ENCODE measurements around the gene ZNF865.

DNA sequence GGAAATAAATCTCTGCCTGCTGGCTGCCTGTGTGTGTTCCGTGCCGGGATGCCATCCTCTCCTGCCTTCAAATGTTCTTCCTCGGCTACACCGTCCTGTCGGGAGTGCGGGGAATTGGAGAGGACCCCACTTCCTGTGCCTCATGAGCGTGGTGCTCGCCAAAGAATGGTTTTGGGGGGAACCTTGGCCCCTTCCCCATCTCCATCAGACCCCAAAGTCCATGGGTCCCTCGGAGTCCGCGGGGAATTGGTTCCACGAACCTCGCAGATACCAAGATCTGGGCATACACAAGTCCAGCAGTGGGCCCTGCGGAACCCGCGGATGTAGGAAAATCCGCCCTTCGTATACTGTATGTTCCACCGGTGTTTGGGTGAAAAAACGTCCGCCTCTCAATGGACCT is 2.3 kb upstream of the ZNF865 start:
- TF ChIP-seq POLR2A (IDR thresholded peaks at IDR 0.05; ENCODE audit: borderline replicate concordance, extremely low read depth, insufficient read depth, insufficient read length) (no peak), POLR2AphosphoS5 (IDR thresholded peaks at IDR 0.05; ENCODE audit: low read depth, low read length) (no peak), EGR1 (IDR thresholded peaks at IDR 0.05; ENCODE audit: low read depth) (no peak), EZH2 (IDR thresholded peaks at IDR 0.05) (no peak), EZH2phosphoT487 (IDR thresholded peaks at IDR 0.05; ENCODE audit: borderline replicate concordance) (no peak), JUND (IDR thresholded peaks at IDR 0.05) (no peak), CEBPB (IDR thresholded peaks at IDR 0.05; ENCODE audit: low read depth) (no peak)
- TF ChIP-seq, protein P1, sequence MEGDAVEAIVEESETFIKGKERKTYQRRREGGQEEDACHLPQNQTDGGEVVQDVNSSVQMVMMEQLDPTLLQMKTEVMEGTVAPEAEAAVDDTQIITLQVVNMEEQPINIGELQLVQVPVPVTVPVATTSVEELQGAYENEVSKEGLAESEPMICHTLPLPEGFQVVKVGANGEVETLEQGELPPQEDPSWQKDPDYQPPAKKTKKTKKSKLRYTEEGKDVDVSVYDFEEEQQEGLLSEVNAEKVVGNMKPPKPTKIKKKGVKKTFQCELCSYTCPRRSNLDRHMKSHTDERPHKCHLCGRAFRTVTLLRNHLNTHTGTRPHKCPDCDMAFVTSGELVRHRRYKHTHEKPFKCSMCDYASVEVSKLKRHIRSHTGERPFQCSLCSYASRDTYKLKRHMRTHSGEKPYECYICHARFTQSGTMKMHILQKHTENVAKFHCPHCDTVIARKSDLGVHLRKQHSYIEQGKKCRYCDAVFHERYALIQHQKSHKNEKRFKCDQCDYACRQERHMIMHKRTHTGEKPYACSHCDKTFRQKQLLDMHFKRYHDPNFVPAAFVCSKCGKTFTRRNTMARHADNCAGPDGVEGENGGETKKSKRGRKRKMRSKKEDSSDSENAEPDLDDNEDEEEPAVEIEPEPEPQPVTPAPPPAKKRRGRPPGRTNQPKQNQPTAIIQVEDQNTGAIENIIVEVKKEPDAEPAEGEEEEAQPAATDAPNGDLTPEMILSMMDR (IDR thresholded peaks at IDR 0.05 in 2 of 3, conservative IDR thresholded peaks at IDR 0.05 in 1 of 3; ENCODE audit: borderline replicate concordance in 1 of 3, insufficient read depth in 1 of 3, low read depth in 2 of 3, low read length in 2 of 3): no peak
- TF ChIP-seq, protein P2, sequence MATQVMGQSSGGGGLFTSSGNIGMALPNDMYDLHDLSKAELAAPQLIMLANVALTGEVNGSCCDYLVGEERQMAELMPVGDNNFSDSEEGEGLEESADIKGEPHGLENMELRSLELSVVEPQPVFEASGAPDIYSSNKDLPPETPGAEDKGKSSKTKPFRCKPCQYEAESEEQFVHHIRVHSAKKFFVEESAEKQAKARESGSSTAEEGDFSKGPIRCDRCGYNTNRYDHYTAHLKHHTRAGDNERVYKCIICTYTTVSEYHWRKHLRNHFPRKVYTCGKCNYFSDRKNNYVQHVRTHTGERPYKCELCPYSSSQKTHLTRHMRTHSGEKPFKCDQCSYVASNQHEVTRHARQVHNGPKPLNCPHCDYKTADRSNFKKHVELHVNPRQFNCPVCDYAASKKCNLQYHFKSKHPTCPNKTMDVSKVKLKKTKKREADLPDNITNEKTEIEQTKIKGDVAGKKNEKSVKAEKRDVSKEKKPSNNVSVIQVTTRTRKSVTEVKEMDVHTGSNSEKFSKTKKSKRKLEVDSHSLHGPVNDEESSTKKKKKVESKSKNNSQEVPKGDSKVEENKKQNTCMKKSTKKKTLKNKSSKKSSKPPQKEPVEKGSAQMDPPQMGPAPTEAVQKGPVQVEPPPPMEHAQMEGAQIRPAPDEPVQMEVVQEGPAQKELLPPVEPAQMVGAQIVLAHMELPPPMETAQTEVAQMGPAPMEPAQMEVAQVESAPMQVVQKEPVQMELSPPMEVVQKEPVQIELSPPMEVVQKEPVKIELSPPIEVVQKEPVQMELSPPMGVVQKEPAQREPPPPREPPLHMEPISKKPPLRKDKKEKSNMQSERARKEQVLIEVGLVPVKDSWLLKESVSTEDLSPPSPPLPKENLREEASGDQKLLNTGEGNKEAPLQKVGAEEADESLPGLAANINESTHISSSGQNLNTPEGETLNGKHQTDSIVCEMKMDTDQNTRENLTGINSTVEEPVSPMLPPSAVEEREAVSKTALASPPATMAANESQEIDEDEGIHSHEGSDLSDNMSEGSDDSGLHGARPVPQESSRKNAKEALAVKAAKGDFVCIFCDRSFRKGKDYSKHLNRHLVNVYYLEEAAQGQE (IDR thresholded peaks at IDR 0.05; ENCODE audit: low read depth): no peak
